ENCODE data around the gene SRSF2.

The SRSF2 gene

GRCh38 chr17:76688165-76688622 lies 48.9 kb downstream of the SRSF2 start:
- Mint-ChIP-seq H3K27me3 (ENCODE audit: low read depth) (no peaks in the 10 kb centered on the region), H3K4me3 (no peak overlapping the region), H3K36me3 (ENCODE audit: low read depth) (no peaks in the 10 kb centered on the region), H3K4me1 (ENCODE audit: low read depth) (no peaks in the 10 kb centered on the region), H3K9me3 (no peaks in the 10 kb centered on the region), H3K27ac (no peak overlapping the region)

- Mint-ChIP-seq H3K27ac (no peak overlapping the region), H3K4me1 (ENCODE audit: low read depth) (no peaks in the 10 kb centered on the region), H3K9me3 (no peaks in the 10 kb centered on the region), H3K27me3 (ENCODE audit: low read depth) (no peaks in the 10 kb centered on the region), H3K36me3 (ENCODE audit: low read depth) (no peaks in the 10 kb centered on the region), H3K4me3 (no peak overlapping the region)
Observed at GRCh38 chr17:76687298-76688164, 49.6 kb downstream of the SRSF2 start.

GRCh38 chr17:76686538-76687297 lies 50.4 kb downstream of the SRSF2 start:
- H3K4me3 Mint-ChIP-seq = no peak overlapping the region
- H3K36me3 Mint-ChIP-seq (ENCODE audit: low read depth) = no peaks in the 10 kb centered on the region
- no peaks in the 10 kb centered on the region for H3K9me3 Mint-ChIP-seq
- H3K27me3 Mint-ChIP-seq (ENCODE audit: low read depth) = no peaks in the 10 kb centered on the region
- H3K27ac Mint-ChIP-seq = no peak overlapping the region
- no peaks in the 10 kb centered on the region for H3K4me1 Mint-ChIP-seq (ENCODE audit: low read depth)

GRCh38 chr17:76685846-76686245 lies 51.3 kb downstream of the SRSF2 start:
- no peaks in the 10 kb centered on the region for H3K36me3 Mint-ChIP-seq (ENCODE audit: low read depth)
- no peak overlapping the region for H3K4me3 Mint-ChIP-seq
- H3K9me3 Mint-ChIP-seq = no peaks in the 10 kb centered on the region
- no peak overlapping the region for H3K27ac Mint-ChIP-seq
- peaks cover 6% of the 10 kb centered on the region for H3K27me3 Mint-ChIP-seq (ENCODE audit: low read depth)
- peaks cover 4% of the 10 kb centered on the region for H3K4me1 Mint-ChIP-seq (ENCODE audit: low read depth)

- H3K27me3 Mint-ChIP-seq (ENCODE audit: low read depth) = peaks cover 10% of the 10 kb centered on the region
- H3K4me3 Mint-ChIP-seq = no peak overlapping the region
- no peaks in the 10 kb centered on the region for H3K9me3 Mint-ChIP-seq
- H3K4me1 Mint-ChIP-seq (ENCODE audit: low read depth) = peaks cover 4% of the 10 kb centered on the region
- H3K36me3 Mint-ChIP-seq (ENCODE audit: low read depth) = no peaks in the 10 kb centered on the region
- H3K27ac Mint-ChIP-seq = no peak overlapping the region
Observed at GRCh38 chr17:76685366-76685765, 51.8 kb downstream of the SRSF2 start.

GRCh38 chr17:76684756-76685155 lies 52.4 kb downstream of the SRSF2 start:
- peaks cover 10% of the 10 kb centered on the region for H3K27me3 Mint-ChIP-seq (ENCODE audit: low read depth)
- H3K4me3 Mint-ChIP-seq = no peak overlapping the region
- H3K36me3 Mint-ChIP-seq (ENCODE audit: low read depth) = no peaks in the 10 kb centered on the region
- H3K9me3 Mint-ChIP-seq = no peaks in the 10 kb centered on the region
- no peak overlapping the region for H3K27ac Mint-ChIP-seq
- peaks cover 4% of the 10 kb centered on the region for H3K4me1 Mint-ChIP-seq (ENCODE audit: low read depth)
